GM20431 (cell line): ENCODE measurements around the gene ADAMTS16.

Experiments used
- in situ Hi-C: fragments of 300-500 bp; cut with MseI, MboI; formaldehyde crosslinking; loops from one replicate; pipeline ENCODE4 v1.15.0; 2020; ENCODE audit warnings: low sequenced_read_pairs; ENCODE audit not compliant: unreplicated experiment

The ADAMTS16 gene

DNA sequence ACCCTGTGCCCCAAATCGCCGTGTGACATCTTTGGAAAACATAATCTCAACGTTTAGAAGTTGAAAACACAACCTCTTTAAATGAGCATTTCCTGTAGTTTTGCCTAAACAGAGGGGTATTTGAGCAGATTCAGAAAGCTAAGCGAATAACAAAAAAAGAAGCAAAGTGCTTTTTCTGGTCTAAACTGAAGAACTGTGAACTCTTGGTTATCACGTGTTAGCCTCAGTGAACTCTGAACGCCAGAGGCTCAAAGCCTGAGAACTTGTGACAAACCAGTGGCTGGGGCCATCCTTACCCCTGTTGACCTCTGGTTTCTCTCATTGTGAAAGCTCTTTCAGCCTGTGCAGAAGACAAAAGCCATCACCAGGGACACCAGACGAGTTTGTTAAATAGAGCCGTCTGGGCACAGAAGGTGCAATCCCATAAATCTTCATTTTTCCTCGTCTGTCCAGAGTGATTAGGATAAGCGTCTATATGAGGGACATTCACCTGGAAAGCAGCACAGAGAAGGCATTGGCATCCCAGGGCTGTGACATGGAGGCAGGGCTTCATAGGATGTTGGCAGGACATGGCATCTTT is 220.9 kb downstream of the ADAMTS16 start:
- in situ Hi-C loops, result no loop called here

DNA sequence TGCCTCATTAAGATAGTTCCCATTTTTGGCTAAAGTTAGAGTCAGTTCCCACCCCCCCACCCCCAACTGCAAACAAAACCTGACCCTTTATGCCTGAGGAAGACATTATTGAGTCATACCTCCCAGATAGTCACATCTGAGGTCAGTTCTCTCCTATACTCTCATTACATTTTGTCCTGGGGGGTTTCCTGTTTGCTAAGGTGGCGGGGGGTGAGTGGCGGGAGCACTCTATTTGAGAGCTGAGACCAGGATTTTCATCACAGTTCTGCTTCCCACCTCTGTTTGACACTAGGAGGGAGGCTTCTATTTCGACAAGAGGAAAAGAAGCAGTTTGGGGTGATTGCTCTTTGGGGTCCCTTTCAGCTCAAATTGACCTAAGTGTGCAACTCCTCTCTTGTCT is 222.9 kb downstream of the ADAMTS16 start:
- in situ Hi-C loops, result no loop called here

DNA sequence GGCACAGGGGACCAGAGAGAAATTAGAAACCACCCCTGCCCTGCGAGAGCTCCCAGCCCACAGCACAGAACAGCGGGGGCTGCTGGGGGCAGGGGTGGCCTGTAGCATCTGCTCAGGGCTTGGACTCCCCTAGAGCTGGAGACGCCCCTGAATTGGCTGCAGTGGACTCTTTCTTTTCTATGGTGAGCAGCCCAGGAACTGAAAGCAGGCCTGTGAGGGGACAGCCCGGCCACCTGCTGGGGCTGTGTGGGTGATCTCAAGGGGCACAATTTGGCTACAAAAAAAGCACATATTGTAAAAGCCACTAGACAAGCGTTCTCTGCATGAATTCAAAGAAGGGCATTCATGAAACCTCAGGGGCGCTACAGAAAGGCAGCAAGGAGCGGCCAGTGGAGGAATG is 224.8 kb downstream of the ADAMTS16 start:
- in situ Hi-C loops, result no loop called here

DNA sequence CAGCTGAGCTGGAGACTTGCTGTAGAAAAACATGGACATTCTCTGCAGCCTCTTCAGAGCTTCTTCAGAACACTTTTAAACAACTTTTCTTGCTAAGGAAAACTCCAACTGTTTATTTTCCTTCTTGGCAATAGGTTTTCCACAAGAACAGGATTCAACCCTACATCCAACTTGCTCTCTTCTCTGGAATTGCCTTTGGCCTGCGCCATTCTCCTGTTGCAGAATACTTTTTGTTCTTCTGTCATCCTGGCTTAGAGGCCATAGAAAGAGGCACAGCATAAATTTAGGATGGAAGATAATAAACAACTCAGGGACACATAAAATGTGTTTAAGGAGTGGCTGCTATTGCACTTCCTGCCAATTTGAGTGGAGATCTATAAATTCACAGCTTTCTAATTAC is 227.6 kb downstream of the ADAMTS16 start:
- in situ Hi-C loops, result no loop called here

DNA sequence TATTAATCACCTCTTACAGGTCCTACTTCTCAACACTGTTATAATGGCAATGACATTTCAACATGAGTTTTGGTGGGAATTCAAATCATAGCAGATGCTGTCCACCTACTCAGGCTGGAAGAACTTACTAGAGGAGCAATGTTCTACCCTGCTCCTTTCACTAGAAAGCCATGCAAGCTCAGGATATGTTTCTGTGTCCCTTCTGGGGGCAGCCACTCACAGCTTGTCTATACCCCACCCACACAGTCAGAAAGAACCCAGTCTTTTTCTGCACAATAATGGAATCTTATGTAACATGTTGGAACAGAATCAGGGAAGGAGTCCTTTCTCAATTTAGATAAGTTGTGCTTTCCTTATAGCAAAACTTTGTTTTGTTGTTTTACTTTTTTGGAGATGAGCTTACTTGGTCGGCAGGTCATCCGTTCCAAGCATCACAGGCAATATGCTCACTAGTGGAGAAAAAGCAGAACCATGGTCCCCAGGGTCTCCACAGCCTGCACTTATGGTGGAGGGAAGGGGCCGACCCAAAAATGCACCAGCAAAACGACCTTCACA is 229.0 kb downstream of the ADAMTS16 start:
- in situ Hi-C loops, result no loop called here
